Gastroesophageal sphincter (tissue), 3 donors: ENCODE results near the gene NFIA.

Source experiments
- CTCF ChIP-seq, 4 experiments: fragments of 200-600 bp in 2 of 4; fragments of 450-650 bp in 2 of 4; sonication (generic) in 1 of 4; IDR thresholded peaks; one replicate each; pipeline ENCODE4 v1.5.1; 2017 to 2019; ENCODE audit warnings: antibody characterized with exemption in 4 of 4, mild to moderate bottlenecking in 2 of 4, moderate library complexity in 2 of 4
- EP300 ChIP-seq: sonication (generic); formaldehyde crosslinking; IDR thresholded peaks from one replicate; pipeline ENCODE4 v1.6.1; 2017; ENCODE audit warnings: antibody characterized with exemption, mild to moderate bottlenecking

GRCh38 chr1:61053712-61054600, 28.4 kb upstream of the NFIA start:
- TF ChIP-seq EP300, result no peak
- TF ChIP-seq CTCF (IDR thresholded peaks at IDR 0.05), result peak in 2 of 4 experiments; percentile 3 to 28
